KOPT-K1 (cell line): ENCODE data around the gene ESRP2.

Experiments used
- H3K27ac ChIP-seq: fragments of 200-600 bp; sonication (generic); 2 replicates; pipeline ENCODE4 v1.5.1; 2016; ENCODE audit warnings: antibody characterized with exemption, mild to moderate bottlenecking, low read depth, low read length; ENCODE audit not compliant: poor library complexity, severe bottlenecking
- H3K36me3 ChIP-seq: fragments of 200-600 bp; sonication (generic); 2 replicates; pipeline ENCODE4 v1.5.1; 2017; ENCODE audit warnings: antibody characterized with exemption, mild to moderate bottlenecking, low read length, moderate library complexity; ENCODE audit not compliant: insufficient read depth
- H3K9me3 ChIP-seq: fragments of 200-600 bp; sonication (generic); 2 replicates; pipeline ENCODE4 v1.5.1; 2017; ENCODE audit warnings: antibody characterized with exemption, low read length, mild to moderate bottlenecking; ENCODE audit not compliant: insufficient read depth, poor library complexity, severe bottlenecking

Gene ESRP2

GRCh38 chr16:68227183-68227793 is 8.6 kb downstream of the ESRP2 start:
- peak overlapping the region; percentile 48 for H3K27ac ChIP-seq
- H3K36me3 ChIP-seq, result peaks cover 75% of the 10 kb centered on the region
- no peaks in the 10 kb centered on the region for H3K9me3 ChIP-seq

GRCh38 chr16:68226116-68226515 is 9.8 kb downstream of the ESRP2 start:
- Histone ChIP-seq H3K36me3 (peaks cover 71% of the 10 kb centered on the region), H3K9me3 (no peaks in the 10 kb centered on the region), H3K27ac (no peak overlapping the region)

GRCh38 chr16:68223072-68223471 is 12.9 kb downstream of the ESRP2 start:
- no peak overlapping the region for H3K27ac ChIP-seq
- H3K36me3 ChIP-seq, result peaks cover 64% of the 10 kb centered on the region
- H3K9me3 ChIP-seq, result no peaks in the 10 kb centered on the region

GRCh38 chr16:68219725-68220351 is 16.1 kb downstream of the ESRP2 start:
- H3K9me3 ChIP-seq, result no peaks in the 10 kb centered on the region
- H3K36me3 ChIP-seq, result peaks cover 65% of the 10 kb centered on the region
- no peak overlapping the region for H3K27ac ChIP-seq

- Histone ChIP-seq H3K27ac (no peak overlapping the region), H3K9me3 (no peaks in the 10 kb centered on the region), H3K36me3 (peaks cover 68% of the 10 kb centered on the region)
Measured at GRCh38 chr16:68217506-68217905, 18.4 kb downstream of the ESRP2 start.

- Histone ChIP-seq H3K27ac (no peak overlapping the region), H3K36me3 (peaks cover 59% of the 10 kb centered on the region), H3K9me3 (no peaks in the 10 kb centered on the region)
Measured at GRCh38 chr16:68216240-68216639, 19.7 kb downstream of the ESRP2 start.

GRCh38 chr16:68215302-68215701 is 20.6 kb downstream of the ESRP2 start:
- no peaks in the 10 kb centered on the region for H3K9me3 ChIP-seq
- H3K36me3 ChIP-seq, result peaks cover 55% of the 10 kb centered on the region
- H3K27ac ChIP-seq, result no peak overlapping the region

- Histone ChIP-seq H3K27ac (no peak overlapping the region), H3K9me3 (no peaks in the 10 kb centered on the region), H3K36me3 (peaks cover 52% of the 10 kb centered on the region)
Measured at GRCh38 chr16:68214726-68215125, 21.2 kb downstream of the ESRP2 start.

GRCh38 chr16:68206245-68206644 is 29.7 kb downstream of the ESRP2 start:
- Histone ChIP-seq H3K36me3 (peaks cover 44% of the 10 kb centered on the region), H3K9me3 (no peaks in the 10 kb centered on the region), H3K27ac (no peak overlapping the region)

GRCh38 chr16:68202091-68202519 is 33.8 kb downstream of the ESRP2 start:
- H3K9me3 ChIP-seq, result no peaks in the 10 kb centered on the region
- H3K27ac ChIP-seq, result peak overlapping the region; percentile 7
- peaks cover 44% of the 10 kb centered on the region for H3K36me3 ChIP-seq

- peaks cover 43% of the 10 kb centered on the region for H3K36me3 ChIP-seq
- no peak overlapping the region for H3K27ac ChIP-seq
- H3K9me3 ChIP-seq, result no peaks in the 10 kb centered on the region
Measured at GRCh38 chr16:68200088-68200783, 35.7 kb downstream of the ESRP2 start.

GRCh38 chr16:68197250-68197649 is 38.7 kb downstream of the ESRP2 start:
- Histone ChIP-seq H3K27ac (no peak overlapping the region), H3K36me3 (peaks cover 59% of the 10 kb centered on the region), H3K9me3 (no peaks in the 10 kb centered on the region)

GRCh38 chr16:68194251-68194650 is 41.7 kb downstream of the ESRP2 start:
- Histone ChIP-seq H3K9me3 (no peaks in the 10 kb centered on the region), H3K27ac (no peak overlapping the region), H3K36me3 (peaks cover 65% of the 10 kb centered on the region)

GRCh38 chr16:68190736-68191510 is 45.0 kb downstream of the ESRP2 start:
- peaks cover 93% of the 10 kb centered on the region for H3K36me3 ChIP-seq
- H3K9me3 ChIP-seq, result peaks cover 9% of the 10 kb centered on the region
- no peak overlapping the region for H3K27ac ChIP-seq

GRCh38 chr16:68190081-68190480 is 45.8 kb downstream of the ESRP2 start:
- peaks cover 9% of the 10 kb centered on the region for H3K9me3 ChIP-seq
- no peak overlapping the region for H3K27ac ChIP-seq
- peaks cover 97% of the 10 kb centered on the region for H3K36me3 ChIP-seq
